ENCODE measurements around the gene ZNF415.
"Not testable (repeated sequence)": the region's sequence is repeated elsewhere in the genome, so short reads cannot be mapped to it uniquely, and the experiment has no call there.

Gene ZNF415

GRCh38 chr19:53132141-53132991 is at the start of gene ZNF415:
ZNF415 (minus strand) TSS chr19:53132910; CDS start chr19:53122676, 10,234 bp downstream.
- peak; percentile 59 for DNase-seq
- ATAC-seq, result peak; percentile 52

- no peak for ATAC-seq
- DNase-seq, result no peak
Measured at GRCh38 chr19:53182202-53182601, 49.5 kb upstream of the ZNF415 start.

GRCh38 chr19:53177986-53178385 is 45.3 kb upstream of the ZNF415 start:
- DNase-seq (no peak), ATAC-seq (no peak)

DNA sequence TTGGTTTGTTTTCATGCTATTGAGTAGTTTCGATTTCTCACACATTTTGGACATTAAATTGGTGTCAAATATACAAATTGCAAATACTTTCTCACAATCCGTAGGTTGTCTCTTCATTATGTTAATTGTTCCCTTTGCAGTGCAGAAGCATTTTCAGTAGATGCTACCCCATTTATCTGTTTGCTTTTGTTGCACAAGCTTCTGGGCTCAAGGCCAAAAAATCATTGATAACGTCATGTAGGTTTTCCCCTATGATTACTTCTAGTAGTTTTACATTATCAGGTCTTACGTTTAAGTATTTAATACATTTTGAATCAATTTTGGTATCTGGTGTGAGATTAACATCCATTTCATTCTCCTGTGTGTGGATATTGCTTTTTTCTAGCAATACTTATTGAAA is 40.2 kb upstream of the ZNF415 start:
- DNase-seq (no peak), ATAC-seq (no peak)

GRCh38 chr19:53165691-53166091 is 33.0 kb upstream of the ZNF415 start:
- ATAC-seq (no peak), DNase-seq (no peak)

DNA sequence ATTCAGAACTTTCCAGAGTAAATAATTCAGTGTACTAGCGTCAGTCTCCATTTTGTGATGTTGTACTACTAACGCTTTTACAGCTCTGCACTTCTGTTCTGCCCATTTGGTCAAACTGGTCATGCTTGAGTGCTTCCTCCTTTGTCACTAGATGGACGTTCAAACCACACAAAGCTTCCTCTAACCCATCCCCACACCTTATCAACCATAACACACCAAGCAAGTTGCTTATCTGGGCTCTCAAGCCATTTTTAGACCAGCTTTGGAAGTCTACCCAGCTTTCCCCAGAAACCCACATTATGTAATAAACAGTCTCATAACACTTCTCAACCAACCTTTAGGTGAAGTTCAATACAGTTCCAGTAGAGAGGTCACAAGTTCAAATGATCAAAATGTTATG is 28.4 kb upstream of the ZNF415 start:
- no peak for ATAC-seq
- DNase-seq, result no peak

- DNase-seq (no peak), ATAC-seq (no peak)
Measured at GRCh38 chr19:53160350-53160749, 27.6 kb upstream of the ZNF415 start.

DNA sequence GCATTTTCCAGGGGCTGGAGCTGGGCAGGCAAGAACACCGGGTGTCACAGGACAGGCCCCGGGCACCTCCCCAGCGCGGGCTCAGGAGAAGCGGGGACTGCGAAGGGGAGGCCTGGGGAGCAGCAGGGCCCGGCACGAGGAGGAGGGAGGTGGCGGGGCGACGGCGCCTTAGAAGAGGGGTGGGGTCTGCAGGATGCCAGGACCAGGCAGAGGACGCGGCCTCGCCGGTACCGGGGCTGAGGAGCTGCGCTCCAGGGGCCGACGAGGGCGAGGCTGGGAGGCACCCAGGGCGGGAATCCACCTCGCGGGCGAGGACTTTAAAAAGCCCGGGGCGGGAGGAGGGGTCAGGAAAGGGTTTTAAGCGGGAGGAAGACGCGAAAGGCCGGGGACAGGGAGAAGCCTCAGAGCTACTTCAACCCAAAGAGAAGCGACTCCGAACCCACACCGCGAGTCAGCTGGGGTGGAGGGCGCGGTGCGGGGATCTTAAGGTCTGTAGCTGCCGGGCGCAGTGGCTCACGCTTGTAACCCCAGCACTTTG is 25.5 kb upstream of the ZNF415 start:
- ATAC-seq, result peak; percentile 34
- DNase-seq, result peak; percentile 48

DNA sequence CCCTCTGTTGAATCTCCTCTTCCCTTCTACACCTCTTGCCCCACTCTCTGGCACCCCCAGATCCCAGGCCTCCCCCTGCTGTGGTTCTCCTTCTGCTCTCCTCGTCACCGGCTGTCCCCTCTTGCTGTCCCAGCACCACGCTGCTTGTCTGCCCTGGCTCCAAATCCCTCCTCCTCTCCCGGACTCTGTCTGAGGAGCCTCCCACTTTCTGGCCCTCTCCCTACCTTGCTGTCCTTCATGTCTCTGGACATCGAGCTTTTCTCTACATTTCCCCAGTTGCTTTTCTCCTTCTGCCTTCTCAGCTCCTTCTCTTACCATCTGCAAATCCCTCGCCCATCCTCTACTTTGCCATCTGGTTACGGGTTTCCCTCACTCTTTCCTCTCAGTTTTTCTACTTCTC is 24.9 kb upstream of the ZNF415 start:
- ATAC-seq (no peak), DNase-seq (no peak)

DNA sequence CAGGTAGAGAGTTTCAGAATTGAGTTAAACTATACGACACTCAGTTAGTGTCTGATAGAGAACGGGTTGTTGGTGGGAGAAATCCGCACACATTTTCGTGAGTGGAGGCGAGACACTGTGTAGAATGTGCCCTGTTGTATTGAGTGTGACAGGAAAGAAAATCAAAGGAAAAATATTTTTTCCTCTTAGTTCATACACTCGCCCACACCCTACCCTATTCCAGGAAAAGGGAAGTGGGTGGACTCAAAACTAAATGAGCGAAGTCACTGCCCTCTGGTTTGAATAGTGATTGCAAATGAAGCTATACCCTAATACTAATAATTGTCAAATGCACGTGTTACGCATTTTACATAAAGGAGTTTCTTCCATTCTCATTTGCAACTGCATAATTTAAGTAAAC is 24.1 kb upstream of the ZNF415 start:
- no peak for ATAC-seq
- DNase-seq, result no peak

DNA sequence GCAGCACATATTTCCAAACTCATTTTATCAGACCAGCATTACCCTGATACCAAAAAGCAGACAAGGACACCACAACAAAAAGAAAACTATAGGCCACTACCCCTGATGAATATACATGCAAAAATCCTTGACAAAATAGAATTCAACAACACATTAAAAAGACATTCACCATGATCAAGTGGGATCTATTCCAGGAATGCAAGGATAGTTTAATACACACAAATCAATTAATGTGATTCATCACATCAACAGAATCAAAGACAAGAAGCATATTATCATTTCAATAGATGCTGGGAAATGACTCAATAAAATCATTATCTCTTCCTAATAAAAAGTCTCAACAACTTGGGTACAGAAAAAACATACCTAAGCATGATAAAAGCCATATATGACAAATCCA is 14.9 kb upstream of the ZNF415 start:
- no peak for DNase-seq
- ATAC-seq, result no peak

DNA sequence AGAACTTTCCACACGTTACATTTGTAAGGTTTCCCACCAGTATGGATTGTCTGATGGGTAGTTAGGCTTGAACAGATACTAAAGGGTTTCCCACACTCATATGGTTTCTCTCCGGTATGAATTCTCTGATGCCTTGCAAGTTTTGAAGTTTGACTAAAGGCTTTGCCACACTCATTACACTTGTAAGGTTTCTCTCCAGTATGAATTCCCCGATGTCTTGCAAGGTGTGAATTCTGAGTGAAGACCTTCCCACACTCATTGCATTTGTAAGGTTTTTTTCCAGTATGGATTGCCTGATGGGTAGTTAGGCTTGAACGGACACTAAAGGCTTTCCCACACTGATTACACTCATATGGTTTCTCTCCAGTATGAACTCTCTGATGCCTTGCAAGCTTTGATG is 7.6 kb upstream of the ZNF415 start:
- ATAC-seq, result no peak
- DNase-seq, result no peak

GRCh38 chr19:53136432-53136831 is 3.7 kb upstream of the ZNF415 start:
- DNase-seq, result no peak
- ATAC-seq, result no peak

- DNase-seq, result no peak
- no peak for ATAC-seq
Measured at GRCh38 chr19:53131727-53132126, 983 bp downstream of the ZNF415 start.

DNA sequence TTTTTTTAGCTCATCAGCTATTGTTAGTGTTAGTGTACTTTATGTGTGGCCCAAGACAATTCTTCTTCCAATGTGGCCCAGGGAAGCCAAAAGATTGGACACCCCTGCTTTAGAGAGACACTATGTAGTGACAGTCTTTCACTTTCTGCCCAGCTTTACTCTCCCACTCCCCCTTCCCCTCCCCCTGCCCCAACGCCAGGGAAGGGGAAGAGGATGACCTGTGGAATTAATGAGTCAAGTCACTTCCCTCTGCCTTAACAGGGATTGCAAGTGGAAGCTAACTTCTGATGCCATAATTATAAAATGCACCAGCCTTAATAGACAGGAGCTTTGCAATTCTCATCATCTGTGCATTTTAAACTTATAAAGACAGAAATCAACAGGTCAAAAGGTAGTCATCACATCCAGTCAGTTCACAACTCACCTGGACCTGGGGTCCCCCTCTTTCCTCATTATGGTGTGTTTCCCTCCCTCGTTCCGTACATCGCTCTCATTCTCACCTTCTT is 1.6 kb downstream of the ZNF415 start:
- DNase-seq, result no peak
- ATAC-seq, result no peak

GRCh38 chr19:53130506-53130905 is 2.2 kb downstream of the ZNF415 start:
- ATAC-seq (no peak), DNase-seq (no peak)

GRCh38 chr19:53126733-53127526 is 5.8 kb downstream of the ZNF415 start:
- not testable (repeated sequence) for ATAC-seq, DNase-seq

GRCh38 chr19:53123400-53123799 is 9.3 kb downstream of the ZNF415 start:
- no peak for DNase-seq

DNA sequence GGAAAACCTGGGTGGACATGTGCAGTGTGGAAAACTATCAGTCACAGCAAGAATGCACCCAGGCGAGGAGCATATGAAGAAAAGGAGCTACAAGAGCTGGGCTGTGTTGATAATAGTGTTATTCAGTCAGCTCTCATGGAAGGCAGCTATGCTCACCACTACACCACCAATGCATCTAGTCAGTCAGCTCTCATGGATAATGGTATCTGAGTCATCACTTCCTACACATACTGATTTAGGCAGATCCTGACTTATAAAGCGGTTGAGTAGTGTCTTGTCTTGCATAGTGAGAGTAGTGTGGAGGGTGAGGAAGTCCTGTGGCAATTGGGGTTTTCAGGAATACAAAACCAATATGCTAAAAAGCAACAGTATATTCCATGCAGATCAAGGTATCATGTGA is 20.4 kb downstream of the ZNF415 start:
- no peak for DNase-seq
- ATAC-seq, result no peak

More at GRCh38 chr19:53123400-53123799, 9.3 kb downstream of the ZNF415 start:
- no peak for ATAC-seq

DNA sequence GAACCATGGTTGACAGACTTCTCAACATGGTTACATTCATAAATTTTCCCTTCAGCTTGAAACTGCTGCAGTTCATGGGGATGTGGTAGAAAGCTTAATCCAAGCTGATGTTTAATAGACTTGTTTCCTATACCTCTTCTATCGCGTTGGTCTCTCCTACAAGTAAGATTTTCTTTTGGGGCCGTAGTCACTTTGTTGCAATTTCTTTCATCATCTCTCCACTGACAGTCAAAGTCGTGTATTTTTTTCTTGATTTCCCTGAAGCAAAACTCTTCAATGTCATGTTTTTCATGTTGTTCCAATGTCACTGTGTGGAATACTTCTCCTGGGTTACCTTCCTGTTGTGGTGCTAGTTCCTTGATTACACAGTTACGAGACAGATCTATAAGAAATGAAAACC is 23.2 kb downstream of the ZNF415 start:
- DNase-seq (no peak), ATAC-seq (no peak)

- peak; percentile 99 for ATAC-seq
Measured at GRCh38 chr19:53103234-53104203, 29.2 kb downstream of the ZNF415 start, which contains the start of gene ZNF160. ZNF160 (minus strand) TSS chr19:53103422; CDS start chr19:53086276, 17,146 bp downstream.

More at GRCh38 chr19:53103234-53104203, 29.2 kb downstream of the ZNF415 start, which contains the start of gene ZNF160:
- peak; percentile 99 for DNase-seq
